Pancreas (tissue), 10 donors: ENCODE data around the gene TAS1R3. TPM values are rescaled to one million over a fixed set of nuclear protein-coding genes. Genes with fewer than 3 reads are reported as not detected.
A peak's percentile ranks its signal among the peaks of the same experiment; 100 is the strongest.

Source experiments
- ATAC-seq, 4 donors: fragments of 200-7000 bp; cut with Tn5 transposase; one replicate each; pipeline versions ENCODE4 v1.8.0 to v1.9.1; 2020; ENCODE audit warnings: mild to moderate bottlenecking in 4 of 4, moderate library complexity in 4 of 4
- DNase-seq, 6 donors: peaks; one replicate each; pipeline ENCODE4 v3.0.0-alpha.2; 2020
- FAIRE-seq: peaks from 2 replicates; lab custom pipeline; 2012; peaks lifted over from hg19 to GRCh38; lab: Jason Lieb, UNC
- H3K27ac ChIP-seq, 4 donors: fragments of 200-600 bp; sonication (generic); 1 replicate in 3 of 4; 2 replicates in 1 of 4; pipeline versions ENCODE4 v1.5.0 to v1.8.0; 2020
- H3K27me3 ChIP-seq, 4 donors: fragments of 200-600 bp; one replicate each; pipeline ENCODE4 v1.8.0; 2021
- H3K36me3 ChIP-seq, 3 donors: fragments of 200-600 bp; sonication (generic) in 1 of 3; one replicate each; pipeline versions ENCODE4 v1.5.0 to v1.8.0; 2020 to 2021
- H3K4me1 ChIP-seq, 3 donors: fragments of 200-600 bp; one replicate each; pipeline ENCODE4 v1.8.0; 2021
- H3K4me3 ChIP-seq, 4 donors: fragments of 200-600 bp; sonication (generic) in 2 of 4; one replicate each; pipeline versions ENCODE4 v1.5.0 to v1.8.0; 2020 to 2021
- H3K9me3 ChIP-seq, 4 donors: fragments of 200-600 bp; one replicate each; pipeline ENCODE4 v1.8.0; 2021
- CTCF ChIP-seq, 4 donors: fragments of 200-600 bp; sonication (generic) in 3 of 4; IDR thresholded peaks; one replicate each; pipeline versions ENCODE4 v1.5.0 to v1.8.0; 2021; ENCODE audit warnings: antibody characterized with exemption in 4 of 4
- WGBS, 2 donors: extraction: QIAGEN DNeasy Blood & Tissue Kit; methylation state at CpG; one replicate each; pipeline ENCODE4 v1.1.7; 2013; 5-methylcytosine and 5-hydroxymethylcytosine counted together
- intact Hi-C, 3 donors: fragments of 100-400 bp; cut with DNase I; formaldehyde crosslinking; loops; one replicate each; pipeline versions ENCODE4 v1.11.1 to v1.14.2; 2022
- polyA plus RNA-seq, 2 donors: library from polyadenylated mRNA; stranded (reverse); fragments of 200-250 nt; gene quantifications; one replicate each; pipeline ENCODE4 v1.2.3, GENCODE V29; 2013
- total RNA-seq, 6 donors: library from RNA; stranded (reverse); fragmentation: NEBNext Ultra II Directional in 4 of 6; extraction: Animal tissue kit (Norgen Biotek cat#: 25700) in 4 of 6; gene quantifications; one replicate each; pipeline versions ENCODE4 v1.2.1 to v1.2.4, GENCODE V29; 2021 to 2023
- donor health status: healthy with polysubstance abuse.
- donor health status: DM: no; HTN: no; CAD: no; lungs with moderate emphysema.
- donor health status: DM: no; HTN: no; CAD: no.
- donor health status: control.
- donor health status: control.
- donor health status: Bipolar disorder and iron deficiency.
- donor health status: DM: yes; HTN: yes; CAD: no.
- donor health status: DM: no; HTN: no; CAD: no.
- donor health status: DM: no; HTN: no; CAD: no.
- donor health status: DM: yes; HTN: yes; CAD: no.

The TAS1R3 gene
- total and polyA plus RNA-seq, 8 donors: 0.04 to 0.41 (median 0.12) TPM

DNA sequence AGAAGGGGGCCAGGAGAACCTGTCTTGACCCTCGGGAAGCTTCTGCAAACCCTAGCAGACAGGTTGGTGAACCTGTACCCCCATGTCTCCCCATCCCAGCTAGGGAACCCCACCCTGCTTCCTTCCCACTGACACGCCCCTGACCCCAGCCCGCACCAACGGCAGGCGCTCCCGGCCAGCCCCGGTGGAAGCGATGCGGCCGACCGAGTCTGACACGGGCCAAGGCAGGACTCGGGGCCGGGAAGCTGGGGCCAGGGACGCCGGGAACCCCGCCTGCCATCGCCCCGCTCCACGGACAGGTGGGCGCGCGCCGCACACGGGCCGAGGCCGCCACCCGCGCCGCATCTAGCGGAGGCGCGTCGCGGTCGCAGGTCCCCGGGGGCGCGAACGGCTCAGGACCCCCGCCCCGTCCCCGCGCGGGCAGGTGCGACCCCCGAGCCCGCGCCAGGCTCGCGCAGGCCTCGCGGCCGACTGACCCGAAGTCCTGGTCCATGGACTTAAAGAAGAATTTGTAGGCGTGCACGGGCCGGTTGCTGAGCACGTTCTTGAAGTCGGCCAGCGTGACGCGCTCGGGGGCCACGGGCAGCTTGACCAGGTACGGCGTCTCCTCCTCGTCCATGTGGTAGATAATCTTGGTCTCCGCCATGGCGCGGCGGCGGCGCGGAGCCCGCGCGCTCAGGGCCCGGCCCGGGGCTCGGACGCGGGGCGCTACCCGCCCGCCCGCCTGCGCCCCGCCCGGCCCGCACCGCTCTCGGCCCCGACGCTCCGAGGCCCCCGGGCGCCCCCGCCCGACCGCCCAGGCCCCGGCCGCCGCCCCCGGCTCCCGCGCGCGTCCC lies 17.6 kb downstream of the TAS1R3 start:
- Histone ChIP-seq H3K9me3 (no peaks in the 10 kb centered on the region), H3K36me3 (no peaks in the 10 kb centered on the region), H3K4me3 (peak overlapping the region; percentile 55 to 81 (median 66)), H3K27ac (peak overlapping the region; percentile 53 to 78 (median 71)), H3K27me3 (no peaks in the 10 kb centered on the region), H3K4me1 (peaks cover 8 to 20% (median 11%) of the 10 kb centered on the region in 3 donors)
- intact Hi-C loops: no loop called here
- WGBS, 2 donors: 0 to 1% methylated on average over 67 to 109 of the region's 109 CpGs
- ATAC-seq: peak; percentile 2 to 10 (median 8)
- no peak for TF ChIP-seq CTCF (IDR thresholded peaks at IDR 0.05)
- FAIRE-seq: no peak
- DNase-seq: peak in 2 of 6 donors; percentile 61 to 69

GRCh38 chr1:1349256-1350012 lies 18.4 kb downstream of the TAS1R3 start, which contains the start of gene DVL1:
Gene DVL1 (minus strand): TSS chr1:1349418. CDS start chr1:1349065, 353 bp downstream.
- ATAC-seq: peak; percentile 42 to 66 (median 50)
- no peaks in the 10 kb centered on the region for H3K27me3 ChIP-seq
- DNase-seq: peak in 4 of 6 donors; percentile 66 to 92 (median 76)
- peak within 1 kb of the TSS; percentile 53 to 78 (median 71) for H3K27ac ChIP-seq
- peak within 1 kb of the TSS; percentile 55 to 81 (median 68) for H3K4me3 ChIP-seq
- intact Hi-C loops: no loop called here
- H3K4me1 ChIP-seq: peaks cover 8 to 20% (median 11%) of the 10 kb centered on the region in 3 donors
- WGBS, 2 donors: 1% methylated on average over 44 to 122 of the region's 122 CpGs
- no peaks in the 10 kb centered on the region for H3K9me3 ChIP-seq
- TF ChIP-seq CTCF (IDR thresholded peaks at IDR 0.05): peak in 2 of 4 donors; percentile 11 to 22
- H3K36me3 ChIP-seq: no peaks in the 10 kb centered on the region
- FAIRE-seq: no peak

DNA sequence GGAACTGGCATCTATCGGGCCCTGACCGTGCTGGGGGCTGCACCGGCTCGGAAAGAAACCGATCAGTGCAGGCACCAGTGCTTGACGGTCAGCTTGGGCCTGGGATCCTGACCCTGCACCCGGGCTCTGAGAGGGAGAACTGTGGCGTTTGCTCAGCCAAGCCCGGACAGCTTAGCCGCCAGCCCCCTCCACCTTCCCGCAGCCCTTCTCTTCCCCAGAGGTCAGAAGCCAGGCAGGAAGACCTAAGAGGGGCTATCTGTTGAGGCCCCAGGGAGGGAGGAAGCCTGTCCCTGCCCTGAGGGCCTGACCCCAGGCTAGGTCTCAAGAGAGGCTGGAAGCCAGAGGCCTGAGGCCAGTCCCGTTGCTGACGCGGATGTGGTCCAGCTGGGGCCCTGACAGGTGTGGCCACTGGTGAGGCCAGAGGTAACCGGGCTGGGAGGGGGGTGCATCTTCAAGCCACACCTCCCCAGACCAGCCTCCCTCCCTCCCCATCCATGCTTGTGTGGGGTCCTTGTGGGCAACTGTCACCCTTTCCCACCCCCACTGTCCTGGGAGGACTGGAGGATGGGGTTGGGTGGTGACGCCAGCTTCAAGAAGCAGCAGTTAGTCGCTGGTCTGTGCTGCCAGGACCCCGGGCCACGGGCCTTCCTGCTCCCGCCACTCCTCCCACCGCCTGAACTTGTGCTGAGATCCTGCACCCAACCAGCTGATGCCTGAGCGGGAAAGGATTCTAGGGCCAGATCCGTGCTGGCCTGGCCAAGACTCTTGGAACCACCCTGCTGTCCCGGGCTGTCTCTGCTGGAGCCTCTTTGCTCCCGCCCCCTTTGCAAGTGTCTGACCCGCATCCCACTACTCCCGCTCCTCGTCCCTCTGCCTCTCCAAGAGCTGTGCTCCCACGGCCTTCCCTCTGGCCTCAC lies 20.7 kb downstream of the TAS1R3 start:
- DNase-seq: peak in 1 of 6 donors; percentile 60
- intact Hi-C loops: no loop called here
- Histone ChIP-seq H3K27ac (no peak overlapping the region), H3K36me3 (no peaks in the 10 kb centered on the region), H3K4me3 (no peak overlapping the region), H3K27me3 (no peaks in the 10 kb centered on the region), H3K4me1 (peaks cover 0 to 6% (median under 1%) of the 10 kb centered on the region in 3 donors), H3K9me3 (no peaks in the 10 kb centered on the region)
- no peak for TF ChIP-seq CTCF (IDR thresholded peaks at IDR 0.05)
- WGBS, 2 donors: 71 to 81% methylated on average over 19 to 29 of the region's 29 CpGs
- no peak for ATAC-seq
- no peak for FAIRE-seq

GRCh38 chr1:1352786-1353388 lies 21.8 kb downstream of the TAS1R3 start:
- ATAC-seq (no peak), FAIRE-seq (no peak), DNase-seq (peak in 1 of 6 donors; percentile 38)
- Histone ChIP-seq H3K36me3 (no peaks in the 10 kb centered on the region), H3K9me3 (no peaks in the 10 kb centered on the region), H3K4me1 (no peaks in the 10 kb centered on the region), H3K27me3 (no peaks in the 10 kb centered on the region), H3K27ac (no peak overlapping the region), H3K4me3 (no peak overlapping the region)
- no peak for TF ChIP-seq CTCF (IDR thresholded peaks at IDR 0.05)
- intact Hi-C loops: no loop called here
- 14 to 15% methylated on average over 4 to 5 of the region's 5 CpGs for WGBS, 2 donors
